HepG2 (cell line): ENCODE data around the gene CD80. TPM values are rescaled to one million over a fixed set of nuclear protein-coding genes. Genes with fewer than 3 reads are reported as not detected.

Source experiments
- ATAC-seq: fragments of 200-7000 bp; cut with Tn5 transposase; 3 replicates; pipeline ENCODE4 v1.9.1; 2020; ENCODE audit warnings: mild to moderate bottlenecking, moderate library complexity
- BruUV-seq: library from RNA; stranded (reverse); fragments of 400-500 nt; replicated peaks from 2 replicates; lab custom pipeline; 2021; lab: Mats Ljungman, UMichigan
- CTCF ChIA-PET: fragments of 300-600 bp; formaldehyde crosslinking; extraction: SDS; loops from one replicate; lab custom pipeline; 2021; ENCODE audit warnings: low total read pairs, inconsistent platforms, low intra/inter-chr PET ratio; lab: Yijun Ruan, JAX
- POLR2A ChIA-PET: fragments of 350-600 bp; sonication (Branson Sonifier 250); formaldehyde crosslinking; loops from one replicate; lab custom pipeline; 2020; ENCODE audit warnings: antibody characterized with exemption, inconsistent platforms; lab: Yijun Ruan, JAX
- DNase-seq: peaks from one replicate; pipeline ENCODE4 v3.0.0-alpha.2; 2015; ENCODE audit warnings: low spot score
- FAIRE-seq: peaks from 3 replicates; lab custom pipeline; 2011; peaks lifted over from hg19 to GRCh38; lab: Jason Lieb, UNC
- H2AFZ ChIP-seq: one replicate; pipeline ENCODE4 v1.6.1; 2011; ENCODE audit warnings: low read length, inconsistent platforms
- H3K27ac ChIP-seq: fragments of 300-600 bp; 3 replicates; pipeline ENCODE4 v1.8.0; 2011; ENCODE audit warnings: mixed run types, mild to moderate bottlenecking, mixed read lengths, low read length, inconsistent platforms; ENCODE audit not compliant: insufficient read depth; ENCODE audit errors: extremely low read length
- H3K27me3 ChIP-seq, 2 experiments: fragments of 200-600 bp in 1 of 2; 2 replicates in 1 of 2; 3 replicates in 1 of 2; pipeline versions ENCODE4 v1.6.0 to v1.8.0; 2011; ENCODE audit warnings: low read length in 2 of 2, mild to moderate bottlenecking in 2 of 2, moderate library complexity in 2 of 2, inconsistent platforms in 1 of 2; ENCODE audit not compliant: insufficient read depth in 2 of 2, control insufficient read depth in 1 of 2
- H3K36me3 ChIP-seq, 2 experiments: fragments of 200-600 bp in 1 of 2; replicated peaks in 1 of 2; 2 replicates in 1 of 2; 3 replicates in 1 of 2; pipeline versions ENCODE4 v1.5.1 to v1.8.0; 2011; ENCODE audit warnings: low read length in 2 of 2, inconsistent platforms in 1 of 2; ENCODE audit not compliant: insufficient read depth in 2 of 2, control insufficient read depth in 1 of 2
- H3K4me1 ChIP-seq: 2 replicates; pipeline ENCODE4 v1.5.1; 2012; ENCODE audit warnings: low read length, inconsistent platforms; ENCODE audit not compliant: insufficient read depth
- H3K4me2 ChIP-seq: 2 replicates; pipeline ENCODE4 v1.6.0; 2011; ENCODE audit warnings: low read depth, low read length, inconsistent platforms
- H3K4me3 ChIP-seq, 3 experiments: fragments of 200-600 bp in 1 of 3; sonication (generic), shearing (Covaris generic) in 1 of 3; replicated peaks in 1 of 3; 2 replicates each; pipeline ENCODE4 v1.5.1; 2011 to 2016; ENCODE audit warnings: low read length in 3 of 3, inconsistent platforms in 2 of 3, low read depth in 2 of 3, mild to moderate bottlenecking in 2 of 3, control low read depth in 1 of 3, mixed read lengths in 1 of 3; ENCODE audit not compliant: insufficient read depth in 1 of 3
- H3K79me2 ChIP-seq: one replicate; pipeline ENCODE4 v1.6.1; 2011; ENCODE audit warnings: low read length, inconsistent platforms; ENCODE audit not compliant: insufficient read depth
- H3K9ac ChIP-seq: 2 replicates; pipeline ENCODE4 v1.6.0; 2011; ENCODE audit warnings: mild to moderate bottlenecking, low read depth, low read length, inconsistent platforms; ENCODE audit not compliant: insufficient read depth
- H3K9me3 ChIP-seq: 2 replicates; pipeline ENCODE4 v1.5.1; 2012; ENCODE audit warnings: mild to moderate bottlenecking, low read length
- H4K20me1 ChIP-seq: 2 replicates; pipeline ENCODE4 v1.6.0; 2011; ENCODE audit warnings: inconsistent platforms, mild to moderate bottlenecking, low read length, moderate library complexity; ENCODE audit not compliant: insufficient read depth
- ATM ChIP-seq: fragments of 450-650 bp; IDR thresholded peaks from 2 replicates; pipeline ENCODE4 v1.7.1; 2017; ENCODE audit warnings: mild to moderate bottlenecking, borderline replicate concordance
- FOSL2 ChIP-seq: sonication (generic); formaldehyde crosslinking; IDR thresholded peaks from 2 replicates; pipeline ENCODE4 v1.4.0; 2020; ENCODE audit warnings: missing genetic modification reagents
- MAFK ChIP-seq, 2 experiments: IDR thresholded peaks in 1 of 2; conservative IDR thresholded peaks in 1 of 2; 2 replicates each; pipeline ENCODE4 v1.6.1; 2011; ENCODE audit warnings: improper control_type of control experiment in 2 of 2, low read length in 2 of 2
- MIXL1 ChIP-seq: IDR thresholded peaks from 2 replicates; pipeline ENCODE4 v1.6.1; 2016
- NKX3-1 ChIP-seq: sonication (generic); formaldehyde crosslinking; IDR thresholded peaks from 2 replicates; pipeline ENCODE4 v1.5.0; 2020; ENCODE audit warnings: missing genetic modification reagents
- TBX3 ChIP-seq: fragments of 450-650 bp; IDR thresholded peaks from 2 replicates; pipeline ENCODE4 v1.6.1; 2017; ENCODE audit warnings: antibody characterized with exemption, mild to moderate bottlenecking, inconsistent platforms, borderline replicate concordance
- ZBTB1 ChIP-seq: sonication (generic); formaldehyde crosslinking; IDR thresholded peaks from 2 replicates; pipeline ENCODE4 v1.4.0; 2020; ENCODE audit warnings: missing genetic modification reagents, borderline replicate concordance
- ZNF224 ChIP-seq: sonication (generic); formaldehyde crosslinking; IDR thresholded peaks from 2 replicates; pipeline ENCODE4 v1.5.0; 2020; ENCODE audit warnings: mild to moderate bottlenecking, missing genetic modification reagents
- ZNF230 ChIP-seq: sonication (generic); formaldehyde crosslinking; IDR thresholded peaks from 2 replicates; pipeline ENCODE4 v1.4.0; 2020; ENCODE audit warnings: mild to moderate bottlenecking, missing genetic modification reagents
- ZNF788 ChIP-seq: sonication (generic); formaldehyde crosslinking; IDR thresholded peaks from 2 replicates; pipeline ENCODE4 v1.5.0; 2020; ENCODE audit warnings: mild to moderate bottlenecking, missing genetic modification reagents, borderline replicate concordance
- ZSCAN25 ChIP-seq: sonication (generic); formaldehyde crosslinking; IDR thresholded peaks from 2 replicates; pipeline ENCODE4 v1.8.0; 2022; ENCODE audit warnings: mild to moderate bottlenecking, missing genetic modification reagents
- WGBS: methylation state at CpG from one replicate; pipeline ENCODE4 v1.1.6; 2017; ENCODE audit warnings: low lambda C conversion rate; 5-methylcytosine and 5-hydroxymethylcytosine counted together
- in situ Hi-C: cut with HindIII; loops from 2 replicates; pipeline ENCODE4 v1.10.0; 2017; ENCODE audit warnings: low pct_unique_long_range_greater_than_20kb; ENCODE audit not compliant: extremely low pct_ligation_motif_present
- intact Hi-C: fragments of 100-400 bp; cut with micrococcal nuclease; formaldehyde crosslinking; loops from one replicate; pipeline ENCODE4 v1.10.0; 2022; ENCODE audit not compliant: unreplicated experiment
- polyA plus RNA-seq, 8 experiments: library from polyadenylated mRNA; depleted of rRNA in 3 of 8; stranded (reverse) in 7 of 8; unstranded in 1 of 8; fragments of >200 nt; fragmentation: Illumina TruSeq in 4 of 8; extraction: Trizol in 4 of 8; gene quantifications; 2 replicates each; pipeline versions ENCODE4 v1.2.1 to v1.2.3, GENCODE V29; 2011 to 2016; ENCODE audit warnings: low read depth in 4 of 8, missing spikeins in 1 of 8, mixed read lengths in 1 of 8; ENCODE audit not compliant: insufficient read depth in 1 of 8
- total RNA-seq, 5 experiments: library from RNA; depleted of rRNA; stranded (reverse); fragments of >200 nt; fragmentation: Illumina TruSeq; extraction: Trizol; gene quantifications; 2 replicates each; pipeline ENCODE4 v1.2.3, GENCODE V29; 2016; ENCODE audit warnings: low read depth in 1 of 5
- TF ChIP-seq, protein P1 (sequence below): sonication (generic); formaldehyde crosslinking; IDR thresholded peaks from 2 replicates; pipeline ENCODE4 v1.4.0; 2020; ENCODE audit warnings: missing genetic modification reagents, low read depth, mild to moderate bottlenecking, borderline replicate concordance
- TF ChIP-seq, protein P2 (sequence below): IDR thresholded peaks from 2 replicates; pipeline ENCODE4 v1.6.1; 2016; ENCODE audit warnings: low read depth, borderline replicate concordance
- TF ChIP-seq, protein P3 (sequence below): sonication (generic); formaldehyde crosslinking; IDR thresholded peaks from 2 replicates; pipeline ENCODE4 v1.5.1; 2020; ENCODE audit warnings: mild to moderate bottlenecking, missing genetic modification reagents, borderline replicate concordance

CD80 gene
- total and polyA plus RNA-seq, 2 of the 13 experiments (the other 11 are each of a cell fraction or from before 2014, with no cell fraction given): not detected

DNA sequence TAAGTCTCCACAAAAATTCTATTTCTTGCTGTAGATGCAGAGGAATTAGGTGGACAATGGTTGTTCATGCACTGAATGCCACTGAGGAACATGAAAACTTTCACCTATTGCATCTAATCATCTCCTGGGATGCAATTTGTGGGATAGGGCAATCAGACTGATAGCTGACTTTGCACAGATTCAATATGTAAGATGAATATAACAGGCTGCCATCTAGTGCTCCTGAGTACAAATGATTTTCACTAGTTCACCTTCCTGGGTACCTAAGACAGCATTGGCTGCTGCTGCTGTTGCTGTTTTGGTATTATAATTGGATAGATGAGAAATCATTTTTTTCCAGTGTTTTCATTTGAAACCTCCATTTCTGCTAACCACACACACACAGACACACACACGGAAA lies 41.4 kb downstream of the CD80 start:
- no TSS peak for BruUV-seq
- H3K4me1 ChIP-seq: no peaks in the 10 kb centered on the region
- H4K20me1 ChIP-seq: no peaks in the 10 kb centered on the region
- POLR2A ChIA-PET: interaction anchor here (0.9 kb wide), 1 partner anchor 27 kb away, joined by 3 read pairs; no protein-coding TSS in a partner anchor
- intact Hi-C loops (no loop called here), in situ Hi-C loops (no loop called here)
- no peak overlapping the region for H2AFZ ChIP-seq
- no peaks in the 10 kb centered on the region for H3K27me3 ChIP-seq
- 100% methylated on average over 1 of the region's 1 CpG for WGBS
- H3K79me2 ChIP-seq: no peaks in the 10 kb centered on the region
- CTCF ChIA-PET: no interaction called here
- TF ChIP-seq ZNF230 (CRISPR knock-in tag): no peak
- no peak for TF ChIP-seq TBX3
- TF ChIP-seq, protein P1, sequence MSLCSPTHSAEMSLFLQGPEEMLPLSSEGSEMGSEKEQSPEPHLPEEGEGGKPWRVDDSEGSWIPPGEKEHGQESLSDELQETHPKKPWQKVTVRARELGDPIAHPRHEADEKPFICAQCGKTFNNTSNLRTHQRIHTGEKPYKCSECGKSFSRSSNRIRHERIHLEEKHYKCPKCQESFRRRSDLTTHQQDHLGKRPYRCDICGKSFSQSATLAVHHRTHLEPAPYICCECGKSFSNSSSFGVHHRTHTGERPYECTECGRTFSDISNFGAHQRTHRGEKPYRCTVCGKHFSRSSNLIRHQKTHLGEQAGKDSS (CRISPR knock-in tag): no peak
- TF ChIP-seq FOSL2 (CRISPR knock-in tag): no peak
- no peak for TF ChIP-seq ZBTB1 (CRISPR knock-in tag)
- no peak for TF ChIP-seq ZNF788 (CRISPR knock-in tag)
- no peak overlapping the region for H3K9ac ChIP-seq
- DNase-seq: no peak
- H3K36me3 ChIP-seq: peaks cover 10 to 61% of the 10 kb centered on the region in 2 experiments
- no peak overlapping the region for H3K27ac ChIP-seq
- no peak overlapping the region for H3K4me2 ChIP-seq
- no peak for ATAC-seq
- peaks cover 16% of the 10 kb centered on the region; the same call in 1 of the 2 replicates for H3K9me3 ChIP-seq
- no peak overlapping the region for H3K4me3 ChIP-seq
- FAIRE-seq: no peak

DNA sequence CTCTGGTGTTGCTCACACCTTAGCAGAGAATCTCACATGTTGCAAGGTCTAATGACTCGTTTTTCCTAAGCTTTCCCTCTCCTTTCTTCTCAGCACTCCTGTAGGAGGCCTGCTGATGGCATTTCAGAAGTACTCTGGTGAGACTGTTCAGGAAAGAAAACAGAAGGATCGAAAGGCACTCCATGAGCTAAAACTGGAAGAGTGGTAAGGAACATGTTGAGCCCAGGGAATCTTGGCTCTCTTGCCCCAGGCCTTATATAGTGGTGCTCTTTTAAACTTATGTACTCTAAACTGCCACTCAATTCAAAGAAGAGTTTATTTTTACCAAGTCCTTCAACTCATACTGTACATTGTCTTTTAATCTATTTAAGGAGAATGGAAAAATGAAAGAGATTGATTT lies 42.3 kb downstream of the CD80 start:
- Histone ChIP-seq H3K4me1 (no peaks in the 10 kb centered on the region), H3K9ac (no peak overlapping the region), H4K20me1 (no peaks in the 10 kb centered on the region), H2AFZ (no peak overlapping the region), H3K27ac (no peak overlapping the region), H3K36me3 (peaks cover 10 to 63% of the 10 kb centered on the region in 2 experiments), H3K27me3 (no peaks in the 10 kb centered on the region), H3K9me3 (peaks cover 16% of the 10 kb centered on the region; the same call in 1 of the 2 replicates), H3K4me3 (no peak overlapping the region), H3K4me2 (no peak overlapping the region), H3K79me2 (no peaks in the 10 kb centered on the region)
- in situ Hi-C loops: no loop called here
- no peak for ATAC-seq
- FAIRE-seq: no peak
- CTCF ChIA-PET: no interaction called here
- no TSS peak for BruUV-seq
- no peak for DNase-seq
- POLR2A ChIA-PET: no interaction called here
- intact Hi-C loops: no loop called here
- 86% methylated on average over 2 of the region's 2 CpGs for WGBS
- no peak for TF ChIP-seq ATM
- TF ChIP-seq MIXL1: no peak
- TF ChIP-seq, protein P2, sequence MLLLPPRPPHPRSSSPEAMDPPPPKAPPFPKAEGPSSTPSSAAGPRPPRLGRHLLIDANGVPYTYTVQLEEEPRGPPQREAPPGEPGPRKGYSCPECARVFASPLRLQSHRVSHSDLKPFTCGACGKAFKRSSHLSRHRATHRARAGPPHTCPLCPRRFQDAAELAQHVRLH (CRISPR knock-in tag): no peak
- TF ChIP-seq NKX3-1 (CRISPR knock-in tag): no peak
- TF ChIP-seq ZNF224 (CRISPR knock-in tag): no peak
- no peak for TF ChIP-seq MAFK (conservative IDR thresholded peaks at IDR 0.05 in 1 of 2, IDR thresholded peaks at IDR 0.05 in 1 of 2; ENCODE audit: low read length in 2 of 2)
- TF ChIP-seq, protein P3, sequence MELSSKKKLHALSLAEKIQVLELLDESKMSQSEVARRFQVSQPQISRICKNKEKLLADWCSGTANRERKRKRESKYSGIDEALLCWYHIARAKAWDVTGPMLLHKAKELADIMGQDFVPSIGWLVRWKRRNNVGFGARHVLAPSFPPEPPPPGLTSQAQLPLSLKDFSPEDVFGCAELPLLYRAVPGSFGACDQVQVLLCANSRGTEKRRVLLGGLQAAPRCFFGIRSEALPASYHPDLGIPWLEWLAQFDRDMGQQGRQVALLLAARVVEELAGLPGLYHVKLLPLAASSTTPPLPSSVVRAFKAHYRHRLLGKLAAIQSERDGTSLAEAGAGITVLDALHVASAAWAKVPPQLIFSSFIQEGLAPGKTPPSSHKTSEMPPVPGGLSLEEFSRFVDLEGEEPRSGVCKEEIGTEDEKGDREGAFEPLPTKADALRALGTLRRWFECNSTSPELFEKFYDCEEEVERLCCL (CRISPR knock-in tag): no peak
- no peak for TF ChIP-seq ZSCAN25 (CRISPR knock-in tag)
